PC-3 (cell line): Measurements from ENCODE around the gene DPM1. TPM values are rescaled to one million over a fixed set of nuclear protein-coding genes. Genes with fewer than 3 reads are reported as not detected.

Experiments
- ATAC-seq: fragments of 200-7000 bp; cut with Tn5 transposase; 2 replicates; pipeline ENCODE4 v1.9.1; 2020; ENCODE audit warnings: mild to moderate bottlenecking, moderate library complexity
- BruUV-seq: library from RNA; stranded (reverse); fragments of 400-500 nt; replicated peaks from 2 replicates; lab custom pipeline; 2021; lab: Mats Ljungman, UMichigan
- CTCF ChIA-PET: fragments of 300-600 bp; sonication (Branson Sonifier 250); formaldehyde crosslinking; loops from one replicate; lab custom pipeline; 2022; ENCODE audit warnings: antibody characterized with exemption; lab: Charles Lee
- POLR2A ChIA-PET: fragments of 300-600 bp; sonication (Branson Sonifier 250); formaldehyde crosslinking; loops from one replicate; lab custom pipeline; 2022; ENCODE audit warnings: antibody characterized with exemption; ENCODE audit not compliant: unreplicated experiment; lab: Charles Lee
- DNase-seq: peaks from one replicate; pipeline ENCODE4 v3.0.0-alpha.2; 2015
- H2AFZ ChIP-seq: fragments of 300-600 bp; sonication (generic); 2 replicates; pipeline ENCODE4 v1.6.0; 2016; ENCODE audit warnings: antibody characterized with exemption, low read length
- H3F3A ChIP-seq: fragments of 300-600 bp; sonication (generic); one replicate; pipeline ENCODE4 v1.6.0; 2017; ENCODE audit warnings: antibody characterized with exemption, low read length, control low read depth, mild to moderate bottlenecking; ENCODE audit not compliant: unreplicated experiment
- H3K27ac ChIP-seq: fragments of 300-600 bp; sonication (generic); 2 replicates; pipeline ENCODE4 v1.5.1; 2016; ENCODE audit warnings: mild to moderate bottlenecking, low read length
- H3K27me3 ChIP-seq: fragments of 300-600 bp; sonication (generic); 2 replicates; pipeline ENCODE4 v1.6.1; 2016; ENCODE audit warnings: low read length, mixed read lengths
- H3K36me3 ChIP-seq: fragments of 300-600 bp; sonication (generic); 2 replicates; pipeline ENCODE4 v1.6.1; 2016; ENCODE audit warnings: low read depth, mixed run types, low read length, mixed read lengths
- H3K4me1 ChIP-seq: fragments of 300-600 bp; sonication (generic); 2 replicates; pipeline ENCODE4 v1.5.1; 2016; ENCODE audit warnings: low read length; ENCODE audit not compliant: insufficient read depth
- H3K4me2 ChIP-seq: fragments of 300-600 bp; sonication (generic); 2 replicates; pipeline ENCODE4 v1.6.0; 2016; ENCODE audit warnings: low read length
- H3K4me3 ChIP-seq: fragments of 300-600 bp; sonication (generic); 2 replicates; pipeline ENCODE4 v1.5.1; 2016; ENCODE audit warnings: mild to moderate bottlenecking, low read length, mixed read lengths
- H3K79me2 ChIP-seq: fragments of 300-600 bp; sonication (generic); 2 replicates; pipeline ENCODE4 v1.6.1; 2017; ENCODE audit warnings: low read length, mixed read lengths
- H3K9ac ChIP-seq: fragments of 300-600 bp; sonication (generic); 2 replicates; pipeline ENCODE4 v1.6.0; 2016; ENCODE audit warnings: mild to moderate bottlenecking, low read length
- H3K9me2 ChIP-seq: fragments of 300-600 bp; sonication (generic); replicated peaks from 2 replicates; pipeline ENCODE4 v1.6.1; 2016; ENCODE audit warnings: mixed run types, low read length, mixed read lengths
- H3K9me3 ChIP-seq: fragments of 300-600 bp; sonication (generic); 2 replicates; pipeline ENCODE4 v1.6.1; 2016; ENCODE audit warnings: low read length, mixed read lengths
- H4K20me1 ChIP-seq: fragments of 300-600 bp; sonication (generic); 2 replicates; pipeline ENCODE4 v1.6.1; 2016; ENCODE audit warnings: low read length, mixed read lengths
- CTCF ChIP-seq: fragments of 300-600 bp; sonication (generic); conservative IDR thresholded peaks from 2 replicates; pipeline ENCODE4 v1.5.1; 2017; ENCODE audit warnings: antibody characterized with exemption, low read depth, mild to moderate bottlenecking, low read length
- EZH2 ChIP-seq: fragments of 300-600 bp; sonication (generic); IDR thresholded peaks from one replicate; pipeline ENCODE4 v1.6.1; 2017; ENCODE audit warnings: antibody characterized with exemption, mild to moderate bottlenecking, low read length; ENCODE audit not compliant: unreplicated experiment
- EZH2phosphoT487 ChIP-seq: fragments of 300-600 bp; sonication (generic); IDR thresholded peaks from 2 replicates; pipeline ENCODE4 v1.6.1; 2018; ENCODE audit warnings: mild to moderate bottlenecking, antibody characterized with exemption, low read length, borderline replicate concordance
- intact Hi-C: fragments of 100-400 bp; cut with micrococcal nuclease; formaldehyde crosslinking; loops from 2 replicates; pipeline ENCODE4 v1.9.0; 2023
- total RNA-seq: library from RNA; depleted of rRNA; stranded (reverse); fragments of >200 nt; gene quantifications from 2 replicates; pipeline ENCODE4 v1.2.3, GENCODE V29; 2014

The DPM1 gene
- total RNA-seq, 1 experiment from 2014 or later: 87.0 TPM

GRCh38 chr20:50957276-50957675 is 1.1 kb downstream of the DPM1 start:
- ATAC-seq: no peak
- intact Hi-C loops: no loop called here
- peaks cover 38% of the 10 kb centered on the region for H3K36me3 ChIP-seq
- ChIA-PET POLR2A (interaction anchor here (1.0 kb wide), 1 partner anchor 163 kb away, joined by 3 read pairs; the partner anchor contains the start of gene BCAS4), CTCF (interaction anchor here (0.9 to 1.8 kb wide), 3 partner anchors 24 to 163 kb away, joined by 4 to 8 read pairs (median 7); partner anchors contain the start of genes ADNP and BCAS4)
- H3K4me3 ChIP-seq: peak overlapping the region; percentile 92
- H3K4me1 ChIP-seq: peaks cover 39% of the 10 kb centered on the region
- H4K20me1 ChIP-seq: peaks cover 56% of the 10 kb centered on the region
- H3K9me3 ChIP-seq: no peaks in the 10 kb centered on the region
- H2AFZ ChIP-seq: no peak overlapping the region
- no peaks in the 10 kb centered on the region for H3F3A ChIP-seq
- peak; percentile 31 for DNase-seq
- H3K9ac ChIP-seq: peak overlapping the region; percentile 87
- no TSS peak for BruUV-seq
- TF ChIP-seq CTCF: no peak
- no peak for TF ChIP-seq EZH2phosphoT487
- no peak for TF ChIP-seq EZH2
- H3K4me2 ChIP-seq: peak overlapping the region; percentile 95
- no peak overlapping the region for H3K27ac ChIP-seq
- H3K79me2 ChIP-seq: peaks cover 97% of the 10 kb centered on the region
- no peaks in the 10 kb centered on the region for H3K9me2 ChIP-seq
- no peaks in the 10 kb centered on the region for H3K27me3 ChIP-seq

GRCh38 chr20:50953821-50954220 is 4.5 kb downstream of the DPM1 start:
- no peak for DNase-seq
- no peaks in the 10 kb centered on the region for H3F3A ChIP-seq
- H3K36me3 ChIP-seq: peaks cover 61% of the 10 kb centered on the region

More at GRCh38 chr20:50953821-50954220, 4.5 kb downstream of the DPM1 start:
- H3K4me2 ChIP-seq: no peak overlapping the region
- H3K79me2 ChIP-seq: peaks cover 93% of the 10 kb centered on the region
- no peak for ATAC-seq
- H3K9me2 ChIP-seq: no peaks in the 10 kb centered on the region
- TF ChIP-seq CTCF (no peak), EZH2 (no peak), EZH2phosphoT487 (no peak)
- H3K27ac ChIP-seq: no peak overlapping the region
- H3K4me1 ChIP-seq: peaks cover 17% of the 10 kb centered on the region
- intact Hi-C loops: no loop called here
- CTCF ChIA-PET: no interaction called here
- H2AFZ ChIP-seq: no peak overlapping the region
- no peak overlapping the region for H3K9ac ChIP-seq
- no peaks in the 10 kb centered on the region for H3K27me3 ChIP-seq
- no peak overlapping the region for H3K4me3 ChIP-seq
- H4K20me1 ChIP-seq: peaks cover 49% of the 10 kb centered on the region
- POLR2A ChIA-PET: no interaction called here
- BruUV-seq: no TSS peak
- no peaks in the 10 kb centered on the region for H3K9me3 ChIP-seq
